SU-DHL-6 (cell line): Measurements from ENCODE around the gene CTDSPL.

ENCODE experiments used
- CTCF ChIP-seq: fragments of 200-600 bp; sonication (generic); IDR thresholded peaks from one replicate; pipeline ENCODE4 v1.5.1; 2017; ENCODE audit warnings: antibody characterized with exemption, mild to moderate bottlenecking, low read length, moderate library complexity; ENCODE audit not compliant: insufficient read depth, poor library complexity, severe bottlenecking
- EZH2phosphoT487 ChIP-seq: fragments of 200-600 bp; sonication (generic), shearing (Covaris generic); conservative IDR thresholded peaks from 2 replicates; pipeline ENCODE4 v1.6.1; 2018; ENCODE audit warnings: mild to moderate bottlenecking, antibody characterized with exemption, low read length, moderate library complexity, mixed read lengths

- TF ChIP-seq CTCF (no peak), EZH2phosphoT487 (no peak)
Observed at GRCh38 chr3:38000242-38000916, 138.7 kb downstream of the CTDSPL start.
